ENCODE measurements around the gene STK32C. TPM values are rescaled to one million over a fixed set of nuclear protein-coding genes. Genes with fewer than 3 reads are reported as not detected.

The STK32C gene
- total and polyA plus RNA-seq, 4 donors = 4.9 to 12.4 (median 9.7) TPM

- H3K9me3 ChIP-seq (ENCODE audit: control insufficient read depth, low read length) = no peaks in the 10 kb centered on the region
- ATAC-seq (ENCODE audit: low FRiP score) (no peak), DNase-seq (no peak)
- 82 to 83% methylated on average over 18 of the region's 18 CpGs for WGBS, 2 donors
- H3K27ac ChIP-seq (ENCODE audit: low read depth in 1 of 2, low read length in 2 of 2) = no peak overlapping the region
- H3K27me3 ChIP-seq (ENCODE audit: control insufficient read depth in 1 of 2, insufficient read depth in 2 of 2, low read length in 1 of 2) = no peaks in the 10 kb centered on the region
- no peaks in the 10 kb centered on the region for H3K4me1 ChIP-seq (ENCODE audit: control insufficient read depth in 1 of 2, insufficient read depth in 2 of 2, low read length in 2 of 2)
- H3K4me3 ChIP-seq (ENCODE audit: low read length in 2 of 2) = no peak overlapping the region
- H3K36me3 ChIP-seq (ENCODE audit: control insufficient read depth in 1 of 2, insufficient read depth in 2 of 2, low read length in 1 of 2) = no peaks in the 10 kb centered on the region
- intact Hi-C loops (cut with DNase I) = no loop called here
These were observed 74.2 kb downstream of the STK32C start for GRCh38 chr10:132233501-132234085.

- 79 to 80% methylated on average over 9 of the region's 9 CpGs for WGBS, 2 donors
- H3K36me3 ChIP-seq (ENCODE audit: control insufficient read depth in 1 of 2, insufficient read depth in 2 of 2, low read length in 1 of 2) = no peaks in the 10 kb centered on the region
- ATAC-seq (ENCODE audit: low FRiP score) (no peak), DNase-seq (no peak)
- no peak overlapping the region for H3K27ac ChIP-seq (ENCODE audit: low read depth in 1 of 2, low read length in 2 of 2)
- no peaks in the 10 kb centered on the region for H3K27me3 ChIP-seq (ENCODE audit: control insufficient read depth in 1 of 2, insufficient read depth in 2 of 2, low read length in 1 of 2)
- no peak overlapping the region for H3K4me3 ChIP-seq (ENCODE audit: low read length in 2 of 2)
- no peaks in the 10 kb centered on the region for H3K4me1 ChIP-seq (ENCODE audit: control insufficient read depth in 1 of 2, insufficient read depth in 2 of 2, low read length in 2 of 2)
- no peaks in the 10 kb centered on the region for H3K9me3 ChIP-seq (ENCODE audit: control insufficient read depth, low read length)
- intact Hi-C loops (cut with DNase I) = no loop called here
These were observed 74.8 kb downstream of the STK32C start for GRCh38 chr10:132232981-132233380.

- WGBS, 2 donors = 83 to 87% methylated on average over 35 of the region's 35 CpGs
- Histone ChIP-seq H3K36me3 (ENCODE audit: control insufficient read depth in 1 of 2, insufficient read depth in 2 of 2, low read length in 1 of 2) (no peaks in the 10 kb centered on the region), H3K27me3 (ENCODE audit: control insufficient read depth in 1 of 2, insufficient read depth in 2 of 2, low read length in 1 of 2) (no peaks in the 10 kb centered on the region), H3K4me3 (ENCODE audit: low read length in 2 of 2) (no peak overlapping the region), H3K4me1 (ENCODE audit: control insufficient read depth in 1 of 2, insufficient read depth in 2 of 2, low read length in 2 of 2) (no peaks in the 10 kb centered on the region), H3K27ac (ENCODE audit: low read depth in 1 of 2, low read length in 2 of 2) (no peak overlapping the region), H3K9me3 (ENCODE audit: control insufficient read depth, low read length) (no peaks in the 10 kb centered on the region)
- intact Hi-C loops (cut with DNase I) = no loop called here
- no peak for ATAC-seq (ENCODE audit: low FRiP score)
- peak in 1 of 2 donors; percentile 76 for DNase-seq
These were observed 75.5 kb downstream of the STK32C start for GRCh38 chr10:132232023-132232951.

- Histone ChIP-seq H3K27me3 (ENCODE audit: control insufficient read depth in 1 of 2, insufficient read depth in 2 of 2, low read length in 1 of 2) (no peaks in the 10 kb centered on the region), H3K36me3 (ENCODE audit: control insufficient read depth in 1 of 2, insufficient read depth in 2 of 2, low read length in 1 of 2) (no peaks in the 10 kb centered on the region), H3K4me1 (ENCODE audit: control insufficient read depth in 1 of 2, insufficient read depth in 2 of 2, low read length in 2 of 2) (no peaks in the 10 kb centered on the region), H3K9me3 (ENCODE audit: control insufficient read depth, low read length) (no peaks in the 10 kb centered on the region), H3K27ac (ENCODE audit: low read depth in 1 of 2, low read length in 2 of 2) (no peak overlapping the region), H3K4me3 (ENCODE audit: low read length in 2 of 2) (no peak overlapping the region)
- WGBS, 2 donors = 91 to 93% methylated on average over 13 of the region's 13 CpGs
- ATAC-seq (ENCODE audit: low FRiP score) (no peak), DNase-seq (no peak)
- intact Hi-C loops (cut with DNase I) = no loop called here
These were observed 76.1 kb downstream of the STK32C start for GRCh38 chr10:132231656-132232022.

- Histone ChIP-seq H3K27me3 (ENCODE audit: control insufficient read depth in 1 of 2, insufficient read depth in 2 of 2, low read length in 1 of 2) (no peaks in the 10 kb centered on the region), H3K36me3 (ENCODE audit: control insufficient read depth in 1 of 2, insufficient read depth in 2 of 2, low read length in 1 of 2) (no peaks in the 10 kb centered on the region), H3K9me3 (ENCODE audit: control insufficient read depth, low read length) (no peaks in the 10 kb centered on the region), H3K4me1 (ENCODE audit: control insufficient read depth in 1 of 2, insufficient read depth in 2 of 2, low read length in 2 of 2) (no peaks in the 10 kb centered on the region), H3K27ac (ENCODE audit: low read depth in 1 of 2, low read length in 2 of 2) (no peak overlapping the region), H3K4me3 (ENCODE audit: low read length in 2 of 2) (no peak overlapping the region)
- ATAC-seq (ENCODE audit: low FRiP score) (no peak), DNase-seq (no peak)
- WGBS, 2 donors = 74 to 79% methylated on average over 14 to 21 of the region's 21 CpGs
- intact Hi-C loops (cut with DNase I) = no loop called here
These were observed 77.1 kb downstream of the STK32C start for GRCh38 chr10:132230557-132231210.

GRCh38 chr10:132229834-132230556 is 77.8 kb downstream of the STK32C start:
- DNase-seq = peak in 1 of 2 donors; percentile 74
- WGBS, 2 donors = 65 to 68% methylated on average over 36 of the region's 36 CpGs
- H3K27ac ChIP-seq (ENCODE audit: low read depth in 1 of 2, low read length in 2 of 2) = no peak overlapping the region

GRCh38 chr10:132229096-132229495 is 78.7 kb downstream of the STK32C start:
- DNase-seq = no peak
- Histone ChIP-seq H3K4me1 (ENCODE audit: control insufficient read depth in 1 of 2, insufficient read depth in 2 of 2, low read length in 2 of 2) (no peaks in the 10 kb centered on the region), H3K9me3 (ENCODE audit: control insufficient read depth, low read length) (no peaks in the 10 kb centered on the region), H3K4me3 (ENCODE audit: low read length in 2 of 2) (no peak overlapping the region), H3K36me3 (ENCODE audit: control insufficient read depth in 1 of 2, insufficient read depth in 2 of 2, low read length in 1 of 2) (no peaks in the 10 kb centered on the region), H3K27me3 (ENCODE audit: control insufficient read depth in 1 of 2, insufficient read depth in 2 of 2, low read length in 1 of 2) (no peaks in the 10 kb centered on the region), H3K27ac (ENCODE audit: low read depth in 1 of 2, low read length in 2 of 2) (no peak overlapping the region)
- ATAC-seq (ENCODE audit: low FRiP score) = no peak
- 74 to 79% methylated on average over 6 of the region's 6 CpGs for WGBS, 2 donors
- intact Hi-C loops (cut with DNase I) = no loop called here

More at GRCh38 chr10:132229834-132230556, 77.8 kb downstream of the STK32C start:
- no peaks in the 10 kb centered on the region for H3K27me3 ChIP-seq (ENCODE audit: control insufficient read depth in 1 of 2, insufficient read depth in 2 of 2, low read length in 1 of 2)
- no peaks in the 10 kb centered on the region for H3K36me3 ChIP-seq (ENCODE audit: control insufficient read depth in 1 of 2, insufficient read depth in 2 of 2, low read length in 1 of 2)
- intact Hi-C loops (cut with DNase I) = no loop called here
- no peak for ATAC-seq (ENCODE audit: low FRiP score)
- no peaks in the 10 kb centered on the region for H3K9me3 ChIP-seq (ENCODE audit: control insufficient read depth, low read length)
- H3K4me3 ChIP-seq (ENCODE audit: low read length in 2 of 2) = no peak overlapping the region
- no peaks in the 10 kb centered on the region for H3K4me1 ChIP-seq (ENCODE audit: control insufficient read depth in 1 of 2, insufficient read depth in 2 of 2, low read length in 2 of 2)

GRCh38 chr10:132228616-132229015 is 79.1 kb downstream of the STK32C start:
- no peak overlapping the region for H3K4me3 ChIP-seq (ENCODE audit: low read length in 2 of 2)
- H3K27me3 ChIP-seq (ENCODE audit: control insufficient read depth in 1 of 2, insufficient read depth in 2 of 2, low read length in 1 of 2) = no peaks in the 10 kb centered on the region
- no peak overlapping the region for H3K27ac ChIP-seq (ENCODE audit: low read depth in 1 of 2, low read length in 2 of 2)
- DNase-seq (no peak), ATAC-seq (ENCODE audit: low FRiP score) (no peak)
- intact Hi-C loops (cut with DNase I) = no loop called here
- 91% methylated on average over 14 of the region's 14 CpGs for WGBS, 2 donors
- H3K9me3 ChIP-seq (ENCODE audit: control insufficient read depth, low read length) = no peaks in the 10 kb centered on the region
- no peaks in the 10 kb centered on the region for H3K36me3 ChIP-seq (ENCODE audit: control insufficient read depth in 1 of 2, insufficient read depth in 2 of 2, low read length in 1 of 2)
- no peaks in the 10 kb centered on the region for H3K4me1 ChIP-seq (ENCODE audit: control insufficient read depth in 1 of 2, insufficient read depth in 2 of 2, low read length in 2 of 2)
